GM12865 (cell line): ENCODE data around the gene TSPAN12.

Experiments used
- DNase-seq: peaks from one replicate; pipeline ENCODE4 v3.0.0; 2010; ENCODE audit warnings: low read depth
- H3K4me3 ChIP-seq: 2 replicates; pipeline ENCODE4 v1.5.1; 2011; ENCODE audit warnings: mild to moderate bottlenecking, low read depth, low read length, control low read depth
- TF ChIP-seq, protein P1 (sequence below): IDR thresholded peaks from 2 replicates; pipeline ENCODE4 v1.5.1; 2011; ENCODE audit warnings: low read length, control low read depth, low read depth, inconsistent platforms; ENCODE audit not compliant: insufficient read depth; ENCODE audit errors: missing control alignments

The TSPAN12 gene

DNA sequence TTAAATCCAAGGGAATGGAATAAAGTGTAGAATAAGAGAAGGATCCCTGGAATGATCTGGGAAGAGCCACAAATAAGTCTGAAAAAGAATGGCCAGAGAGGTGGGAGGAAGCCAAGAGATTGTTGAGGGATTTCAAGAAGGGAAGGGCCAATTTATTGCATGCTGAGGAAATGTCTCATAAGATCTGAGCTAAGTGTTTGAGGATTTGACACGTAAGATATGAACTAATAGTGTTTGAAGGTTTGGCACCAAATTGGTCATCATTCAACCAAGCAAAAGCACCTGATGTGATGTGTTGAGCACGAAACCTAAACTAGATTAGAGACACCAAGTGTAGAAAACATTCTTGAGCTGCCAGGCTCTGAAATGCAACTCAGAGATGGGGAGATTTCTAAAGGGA lies 97.9 kb downstream of the TSPAN12 start:
- H3K4me3 ChIP-seq = no peak overlapping the region
- DNase-seq = peak; percentile 78
- TF ChIP-seq, protein P1, sequence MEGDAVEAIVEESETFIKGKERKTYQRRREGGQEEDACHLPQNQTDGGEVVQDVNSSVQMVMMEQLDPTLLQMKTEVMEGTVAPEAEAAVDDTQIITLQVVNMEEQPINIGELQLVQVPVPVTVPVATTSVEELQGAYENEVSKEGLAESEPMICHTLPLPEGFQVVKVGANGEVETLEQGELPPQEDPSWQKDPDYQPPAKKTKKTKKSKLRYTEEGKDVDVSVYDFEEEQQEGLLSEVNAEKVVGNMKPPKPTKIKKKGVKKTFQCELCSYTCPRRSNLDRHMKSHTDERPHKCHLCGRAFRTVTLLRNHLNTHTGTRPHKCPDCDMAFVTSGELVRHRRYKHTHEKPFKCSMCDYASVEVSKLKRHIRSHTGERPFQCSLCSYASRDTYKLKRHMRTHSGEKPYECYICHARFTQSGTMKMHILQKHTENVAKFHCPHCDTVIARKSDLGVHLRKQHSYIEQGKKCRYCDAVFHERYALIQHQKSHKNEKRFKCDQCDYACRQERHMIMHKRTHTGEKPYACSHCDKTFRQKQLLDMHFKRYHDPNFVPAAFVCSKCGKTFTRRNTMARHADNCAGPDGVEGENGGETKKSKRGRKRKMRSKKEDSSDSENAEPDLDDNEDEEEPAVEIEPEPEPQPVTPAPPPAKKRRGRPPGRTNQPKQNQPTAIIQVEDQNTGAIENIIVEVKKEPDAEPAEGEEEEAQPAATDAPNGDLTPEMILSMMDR = no peak

DNA sequence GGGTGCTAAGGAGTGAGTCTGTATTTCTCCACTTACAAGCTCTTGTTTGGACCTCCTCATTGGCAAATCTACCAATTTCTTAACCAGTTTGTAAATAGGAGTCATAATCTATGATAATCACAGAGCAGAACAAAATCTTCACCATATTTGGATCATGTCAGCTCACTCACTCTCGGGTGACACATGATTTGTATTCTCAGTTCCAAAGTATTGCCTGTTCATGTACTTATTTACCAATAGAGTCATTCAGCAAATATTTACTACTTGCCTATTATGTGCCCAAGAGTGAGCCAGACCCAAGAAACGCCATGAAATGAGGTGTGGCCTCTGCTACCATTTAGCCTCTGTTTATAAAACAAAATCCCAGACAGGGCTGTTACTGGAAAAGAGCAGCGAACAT lies 114.8 kb downstream of the TSPAN12 start:
- no peak for DNase-seq

DNA sequence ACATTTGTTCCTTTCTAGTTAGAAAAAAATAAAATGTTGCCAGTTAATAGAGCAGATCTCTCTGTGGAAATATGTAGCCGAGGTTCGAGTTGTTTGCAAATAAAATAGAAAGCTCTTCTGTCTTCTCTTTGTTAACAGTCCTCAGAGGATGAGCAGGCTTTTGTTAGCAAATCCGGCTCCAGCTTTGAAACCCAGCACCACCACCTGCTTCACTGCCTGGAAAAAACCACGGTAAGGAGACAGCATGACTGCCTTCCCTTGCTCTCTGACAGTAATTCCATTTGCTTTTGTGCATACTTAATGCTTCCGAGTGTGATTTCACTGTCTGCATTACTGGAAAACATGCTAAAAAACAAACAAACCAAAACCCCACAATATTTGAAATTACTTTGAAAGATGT lies 115.6 kb downstream of the TSPAN12 start:
- TF ChIP-seq, protein P1 = no peak
- no peak for DNase-seq
- H3K4me3 ChIP-seq = no peak overlapping the region

More for the DNA sequence above, 114.8 kb downstream of the TSPAN12 start:
- no peak overlapping the region for H3K4me3 ChIP-seq
- TF ChIP-seq, protein P1 = no peak

DNA sequence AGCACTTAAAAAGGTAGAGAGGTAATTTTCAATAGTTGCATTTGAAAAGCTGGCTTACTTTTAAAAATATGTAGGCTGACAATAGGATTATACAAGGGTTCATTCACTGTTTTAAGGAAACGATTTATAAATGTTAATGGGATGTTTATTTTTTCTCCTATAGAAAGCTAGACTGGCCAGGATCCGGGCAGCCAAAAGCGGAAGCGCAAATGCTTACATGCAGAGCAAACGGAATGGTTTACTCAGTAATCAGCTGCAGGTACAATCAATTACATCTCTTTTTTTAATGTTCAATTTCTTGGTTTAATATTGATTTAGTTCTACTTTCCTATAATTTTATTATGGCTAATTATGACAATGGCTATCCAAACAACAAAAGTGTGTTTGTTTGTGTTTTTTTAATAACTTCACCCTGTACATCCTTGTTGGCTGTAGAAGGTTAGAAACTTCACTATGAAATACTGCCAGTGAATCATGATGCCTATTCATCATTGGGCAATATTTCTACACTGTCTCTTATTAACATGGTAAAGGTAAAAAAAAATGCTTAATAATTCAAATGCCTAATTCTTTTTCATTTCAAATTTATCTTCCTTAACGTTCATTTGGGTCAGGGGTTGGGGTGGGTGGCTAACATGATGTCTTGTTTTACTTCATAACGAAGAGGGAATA lies 116.4 kb downstream of the TSPAN12 start:
- TF ChIP-seq, protein P1 = no peak
- no peak for DNase-seq
- no peak overlapping the region for H3K4me3 ChIP-seq

DNA sequence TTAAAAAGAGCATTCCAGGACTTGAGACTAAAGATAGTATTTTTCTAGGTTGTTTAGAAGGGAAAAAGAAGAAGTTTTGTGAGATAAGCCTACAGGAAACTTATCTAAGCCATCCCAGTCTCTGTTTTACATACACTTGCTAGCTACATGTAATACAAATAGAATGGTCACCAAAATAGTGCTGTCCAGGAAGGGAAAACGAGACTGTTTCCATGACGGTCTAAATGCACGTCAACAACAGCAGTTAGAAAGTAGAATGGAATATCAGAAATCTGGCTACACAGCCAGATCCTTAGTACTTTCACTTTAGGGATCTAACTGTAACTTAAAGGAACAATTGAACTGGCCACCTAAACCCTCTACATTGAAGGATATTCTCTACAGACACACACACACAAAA lies 117.6 kb downstream of the TSPAN12 start:
- TF ChIP-seq, protein P1 = no peak
- no peak overlapping the region for H3K4me3 ChIP-seq
- DNase-seq = no peak

DNA sequence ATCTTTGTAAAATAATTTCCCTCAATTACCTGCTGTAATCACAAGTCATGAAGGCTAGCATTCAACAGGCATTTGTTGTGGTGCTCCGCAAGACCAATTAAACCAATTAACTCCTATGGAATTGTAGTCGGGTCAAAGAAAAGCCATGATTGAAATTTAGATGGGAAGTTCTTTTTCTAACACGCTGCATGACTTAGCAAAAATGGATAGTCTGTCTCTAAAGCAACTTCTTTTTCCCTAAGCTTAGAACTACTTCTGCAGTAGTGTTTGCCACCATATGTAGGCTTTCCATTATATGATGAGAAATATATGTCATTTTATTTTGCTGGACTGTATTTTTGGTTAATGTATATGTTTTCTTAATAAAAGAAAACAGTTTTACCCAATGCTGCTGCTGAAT lies 119.1 kb downstream of the TSPAN12 start:
- no peak for DNase-seq
- no peak overlapping the region for H3K4me3 ChIP-seq
- TF ChIP-seq, protein P1 = no peak
